Nephron (organoid): ENCODE measurements around the gene PROZ.

Experiments used
- H3K27ac Mint-ChIP-seq, 3 experiments: 2 replicates each; pipeline ENCODE4 v1.8.0; 2020; ENCODE audit warnings: mixed read lengths in 3 of 3, mild to moderate bottlenecking in 2 of 3, moderate library complexity in 1 of 3
- H3K27me3 Mint-ChIP-seq: 2 replicates; pipeline ENCODE4 v1.8.0; 2021; ENCODE audit warnings: low read depth, mild to moderate bottlenecking, moderate library complexity, mixed read lengths
- H3K36me3 Mint-ChIP-seq: 2 replicates; pipeline ENCODE4 v1.8.0; 2020; ENCODE audit warnings: low read depth, mixed read lengths
- H3K4me1 Mint-ChIP-seq: 2 replicates; pipeline ENCODE4 v1.8.0; 2020; ENCODE audit warnings: mixed read lengths
- H3K4me3 Mint-ChIP-seq, 3 experiments: 2 replicates each; pipeline ENCODE4 v1.8.0; 2020; ENCODE audit warnings: mild to moderate bottlenecking in 3 of 3, mixed read lengths in 3 of 3, moderate library complexity in 2 of 3
- H3K9me3 Mint-ChIP-seq: 2 replicates; pipeline ENCODE4 v1.8.0; 2020; ENCODE audit warnings: mixed read lengths
- TF ChIP-seq, protein P1 (sequence below), 3 experiments: fragments of 200-600 bp; sonication (generic); IDR thresholded peaks; one replicate each; pipeline ENCODE4 v1.5.0; 2021; ENCODE audit warnings: antibody characterized with exemption in 3 of 3; ENCODE audit not compliant: unreplicated experiment in 3 of 3

Gene PROZ

DNA sequence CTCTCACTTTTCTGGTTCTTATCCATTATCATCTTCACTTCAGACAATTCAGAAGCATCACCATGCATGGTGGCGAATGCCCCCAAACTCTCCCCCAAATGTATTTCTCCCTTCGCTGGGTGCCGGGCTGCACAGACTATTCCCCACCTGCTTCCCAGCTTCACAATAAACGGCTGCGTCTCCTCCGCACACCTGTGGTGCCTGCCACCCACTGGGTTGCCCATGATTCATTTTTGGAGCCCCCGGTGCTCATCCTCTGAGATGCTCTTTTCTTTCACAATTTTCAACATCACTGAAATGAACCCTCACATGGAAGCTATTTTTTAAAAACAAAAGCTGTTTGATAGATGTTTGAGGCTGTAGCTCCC is 38.6 kb upstream of the PROZ start:
- Mint-ChIP-seq H3K27ac (no peak overlapping the region), H3K9me3 (no peaks in the 10 kb centered on the region), H3K4me1 (peaks cover 12% of the 10 kb centered on the region), H3K27me3 (peaks cover 25% of the 10 kb centered on the region), H3K36me3 (no peaks in the 10 kb centered on the region), H3K4me3 (no peak overlapping the region)
- TF ChIP-seq, protein P1, sequence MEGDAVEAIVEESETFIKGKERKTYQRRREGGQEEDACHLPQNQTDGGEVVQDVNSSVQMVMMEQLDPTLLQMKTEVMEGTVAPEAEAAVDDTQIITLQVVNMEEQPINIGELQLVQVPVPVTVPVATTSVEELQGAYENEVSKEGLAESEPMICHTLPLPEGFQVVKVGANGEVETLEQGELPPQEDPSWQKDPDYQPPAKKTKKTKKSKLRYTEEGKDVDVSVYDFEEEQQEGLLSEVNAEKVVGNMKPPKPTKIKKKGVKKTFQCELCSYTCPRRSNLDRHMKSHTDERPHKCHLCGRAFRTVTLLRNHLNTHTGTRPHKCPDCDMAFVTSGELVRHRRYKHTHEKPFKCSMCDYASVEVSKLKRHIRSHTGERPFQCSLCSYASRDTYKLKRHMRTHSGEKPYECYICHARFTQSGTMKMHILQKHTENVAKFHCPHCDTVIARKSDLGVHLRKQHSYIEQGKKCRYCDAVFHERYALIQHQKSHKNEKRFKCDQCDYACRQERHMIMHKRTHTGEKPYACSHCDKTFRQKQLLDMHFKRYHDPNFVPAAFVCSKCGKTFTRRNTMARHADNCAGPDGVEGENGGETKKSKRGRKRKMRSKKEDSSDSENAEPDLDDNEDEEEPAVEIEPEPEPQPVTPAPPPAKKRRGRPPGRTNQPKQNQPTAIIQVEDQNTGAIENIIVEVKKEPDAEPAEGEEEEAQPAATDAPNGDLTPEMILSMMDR (IDR thresholded peaks at IDR 0.05; ENCODE audit: unreplicated experiment in 3 of 3): no peak

DNA sequence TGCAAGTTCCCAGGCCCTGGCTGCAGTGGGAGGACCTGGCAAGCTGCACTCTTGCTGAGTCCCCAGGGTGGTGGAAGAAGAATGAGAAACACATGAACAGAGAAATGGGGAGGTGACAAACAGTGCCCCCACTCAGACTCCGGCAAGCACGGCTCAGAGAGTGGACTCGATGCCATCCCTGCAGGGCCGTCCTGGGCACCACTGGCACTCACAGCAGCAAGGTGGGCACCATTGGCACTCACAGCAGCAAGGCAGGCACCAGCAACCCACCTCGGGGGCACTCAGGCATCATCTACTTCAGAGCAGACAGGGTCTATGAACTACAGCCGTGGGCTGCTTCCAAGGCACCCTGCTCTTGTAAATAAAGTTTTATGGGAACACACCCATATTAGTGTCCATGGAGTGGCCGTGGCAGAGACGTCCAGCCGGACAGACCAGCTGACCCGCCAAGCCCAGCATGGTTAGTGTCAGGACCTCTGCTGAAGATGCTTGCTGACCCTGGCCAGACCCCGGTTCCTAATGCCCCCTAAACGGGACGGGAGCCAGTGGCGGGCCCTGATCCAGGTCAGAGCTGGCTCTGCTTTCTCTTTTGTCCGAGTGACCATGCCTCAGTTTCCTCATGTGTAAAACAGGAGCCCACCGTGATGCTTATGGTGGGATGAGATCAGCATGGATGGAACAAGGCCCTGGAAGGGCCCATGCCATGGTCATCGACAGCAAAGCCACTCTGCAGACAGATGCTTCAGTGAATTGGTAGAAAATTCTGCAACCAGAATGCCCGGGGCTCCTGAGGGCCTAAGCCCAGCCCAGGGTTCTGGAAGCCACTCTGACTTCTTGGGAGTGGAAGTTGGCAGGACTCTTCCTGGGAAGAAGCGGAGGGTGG is 37.9 kb upstream of the PROZ start:
- no peaks in the 10 kb centered on the region for H3K36me3 Mint-ChIP-seq
- H3K9me3 Mint-ChIP-seq: no peaks in the 10 kb centered on the region
- peaks cover 12% of the 10 kb centered on the region for H3K4me1 Mint-ChIP-seq
- no peak overlapping the region for H3K27ac Mint-ChIP-seq
- peaks cover 26% of the 10 kb centered on the region for H3K27me3 Mint-ChIP-seq
- H3K4me3 Mint-ChIP-seq: no peak overlapping the region
- TF ChIP-seq, protein P1 (IDR thresholded peaks at IDR 0.05; ENCODE audit: unreplicated experiment in 3 of 3): no peak

DNA sequence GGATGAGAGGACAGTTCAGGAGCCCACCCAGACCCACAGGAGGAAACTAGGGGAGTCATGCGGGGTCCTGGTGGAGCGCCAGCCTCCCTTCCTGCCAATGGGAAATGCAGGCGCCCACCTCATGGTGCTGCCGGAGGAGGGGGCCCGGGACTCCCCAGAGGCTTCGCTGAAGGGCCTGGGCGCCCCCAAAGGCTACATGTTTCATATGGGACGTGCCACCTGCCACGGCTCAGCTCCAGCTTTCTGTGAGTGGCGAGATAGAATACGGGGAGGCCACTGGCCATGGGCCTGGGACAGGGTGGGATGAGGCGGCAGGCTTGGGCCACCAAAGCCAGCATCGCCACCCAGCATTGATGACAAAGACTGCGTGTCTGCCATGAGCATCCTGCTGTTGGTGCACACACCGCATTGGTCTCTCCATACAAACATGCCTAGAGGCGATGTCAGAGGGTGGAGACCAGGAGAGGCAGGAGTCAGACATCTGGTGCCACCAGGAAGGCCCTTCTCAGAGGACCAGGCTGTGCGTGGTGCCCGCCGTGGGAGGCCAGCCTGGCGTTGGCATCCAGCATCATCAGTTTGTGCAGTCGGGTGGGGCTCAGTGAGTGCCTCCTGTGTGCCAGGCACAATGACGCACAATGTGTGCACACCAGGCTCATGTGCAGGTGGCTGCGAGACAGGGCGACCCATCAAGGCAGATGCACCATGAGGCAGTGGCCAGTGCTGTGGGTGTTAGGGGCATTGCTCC is 37.1 kb upstream of the PROZ start:
- H3K4me1 Mint-ChIP-seq: peaks cover 12% of the 10 kb centered on the region

DNA sequence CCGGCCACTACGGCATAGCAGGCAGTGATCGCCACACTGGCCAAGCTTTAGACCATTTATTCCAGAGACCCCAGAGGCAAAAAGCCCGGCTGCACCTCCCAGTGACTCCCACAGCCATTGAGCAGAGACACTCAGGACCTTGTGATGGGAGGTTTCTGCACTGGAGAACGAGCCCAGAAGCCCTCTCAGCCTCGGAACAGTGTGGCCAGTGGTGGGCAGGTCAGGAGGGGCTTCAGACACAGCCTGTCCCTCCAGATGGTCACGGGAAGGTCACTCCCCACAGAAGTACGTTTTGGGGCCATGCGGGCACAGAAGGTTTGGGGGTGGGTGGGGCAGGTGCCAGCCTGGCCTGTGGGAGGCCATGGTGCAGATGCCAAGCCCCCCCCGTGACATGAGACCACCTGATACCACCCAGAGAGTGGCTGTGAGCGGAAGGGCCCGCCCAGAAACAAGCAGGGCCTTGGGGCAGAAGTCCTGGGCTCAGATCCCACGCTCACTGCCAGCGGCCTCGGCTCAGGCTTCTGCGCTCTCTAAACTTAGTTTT is 36.4 kb upstream of the PROZ start:
- Mint-ChIP-seq H3K4me3 (peak overlapping the region in 1 of 3 experiments; percentile 75), H3K4me1 (peaks cover 12% of the 10 kb centered on the region), H3K27ac (peak overlapping the region; percentile 48 to 86 (median 80)), H3K9me3 (no peaks in the 10 kb centered on the region), H3K27me3 (peaks cover 30% of the 10 kb centered on the region), H3K36me3 (no peaks in the 10 kb centered on the region)
- TF ChIP-seq, protein P1 (IDR thresholded peaks at IDR 0.05; ENCODE audit: unreplicated experiment in 3 of 3): no peak

More for the DNA sequence above, 37.1 kb upstream of the PROZ start:
- Mint-ChIP-seq H3K9me3 (no peaks in the 10 kb centered on the region), H3K27me3 (peaks cover 30% of the 10 kb centered on the region), H3K36me3 (no peaks in the 10 kb centered on the region), H3K4me3 (no peak overlapping the region), H3K27ac (no peak overlapping the region)
- TF ChIP-seq, protein P1 (IDR thresholded peaks at IDR 0.05; ENCODE audit: unreplicated experiment in 3 of 3): no peak

DNA sequence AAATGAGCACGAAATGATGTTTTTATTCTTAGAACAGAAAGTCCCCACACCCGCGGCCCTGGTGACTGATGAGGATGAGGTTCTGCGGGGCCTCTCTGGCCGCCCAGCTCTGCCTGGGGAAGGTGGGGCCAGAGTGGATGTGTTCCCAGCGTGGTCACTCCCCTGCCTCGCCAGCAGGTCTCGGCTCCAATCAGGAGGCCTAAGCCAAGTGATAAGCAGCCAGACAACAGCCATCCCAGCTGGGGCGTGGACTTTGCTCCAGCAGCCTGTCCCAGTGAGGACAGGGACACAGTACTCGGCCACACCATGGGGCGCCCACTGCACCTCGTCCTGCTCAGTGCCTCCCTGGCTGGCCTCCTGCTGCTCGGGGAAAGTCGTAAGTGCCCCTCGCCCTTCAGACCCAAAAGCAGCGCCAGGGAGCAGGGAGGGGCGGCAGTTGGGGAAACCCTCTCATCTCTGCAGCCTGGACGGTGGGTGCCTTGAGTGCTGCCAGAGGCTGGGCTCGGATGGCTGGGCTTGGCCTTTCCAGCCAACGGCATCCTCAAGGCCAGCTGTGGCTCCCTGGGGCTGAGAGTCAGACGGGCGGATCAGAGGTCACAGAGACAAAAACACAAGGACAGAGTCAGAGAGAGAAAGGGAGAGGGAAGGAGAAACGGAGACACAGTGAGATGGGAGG is 35.8 kb upstream of the PROZ start, which contains the start of gene F10:
Gene F10 (plus strand): TSS at position 250 of the 676 bp plus-strand sequence. CDS start 57 bp downstream, at position 307.
- Mint-ChIP-seq H3K9me3 (no peaks in the 10 kb centered on the region), H3K36me3 (no peaks in the 10 kb centered on the region), H3K4me3 (peak within 1 kb of the TSS; percentile 44 to 75 (median 74)), H3K4me1 (peaks cover 12% of the 10 kb centered on the region), H3K27ac (peak within 1 kb of the TSS; percentile 48 to 86 (median 80)), H3K27me3 (peaks cover 30% of the 10 kb centered on the region)
- TF ChIP-seq, protein P1 (IDR thresholded peaks at IDR 0.05; ENCODE audit: unreplicated experiment in 3 of 3): peak in 1 of 3 experiments; percentile 21
